ENCODE data around the gene DPF1. TPM values are rescaled to one million over a fixed set of nuclear protein-coding genes. Genes with fewer than 3 reads are reported as not detected.

The DPF1 gene
- polyA plus RNA-seq, 1 donor (not counting 4 experiments of a cell fraction or from before 2014, with no cell fraction given), result 1.5 TPM

- Histone ChIP-seq H3K4me2 (ENCODE audit: control insufficient read depth, extremely low read depth, insufficient read depth, low read depth, low read length) (no peak overlapping the region), H3K36me3 (ENCODE audit: control insufficient read depth in 2 of 2, extremely low read depth in 1 of 2, insufficient read depth in 2 of 2, low read length in 2 of 2) (no peaks in the 10 kb centered on the region), H3K9me3 (ENCODE audit: control insufficient read depth, low read depth, low read length) (no peaks in the 10 kb centered on the region), H3K4me1 (ENCODE audit: control insufficient read depth, extremely low read depth, insufficient read depth, low read length) (peaks cover 28% of the 10 kb centered on the region), H3K9ac (ENCODE audit: control insufficient read depth, extremely low read depth, insufficient read depth, low read length) (no peak overlapping the region), H3K9me1 (ENCODE audit: control insufficient read depth, extremely low read depth, insufficient read depth, low read length) (no peaks in the 10 kb centered on the region), H2AFZ (ENCODE audit: control insufficient read depth, low read length) (no peak overlapping the region), H3K27me3 (ENCODE audit: control insufficient read depth, extremely low read depth, insufficient read depth, low read length) (no peaks in the 10 kb centered on the region), H3K27ac (ENCODE audit: control insufficient read depth, insufficient read depth, low read length) (no peak overlapping the region), H3K79me2 (ENCODE audit: control insufficient read depth, insufficient read depth, low read length) (no peaks in the 10 kb centered on the region), H3K4me3 (ENCODE audit: control insufficient read depth in 2 of 3, extremely low read depth in 1 of 3, insufficient read depth in 2 of 3, low read depth in 1 of 3, low read length in 3 of 3) (no peak overlapping the region), H4K20me1 (ENCODE audit: control insufficient read depth, extremely low read depth, insufficient read depth, low read length) (no peaks in the 10 kb centered on the region)
- DNase-seq (ENCODE audit: low read depth, low spot score) (no peak), FAIRE-seq (no peak)
- dilution Hi-C loops (cut with MboI; ENCODE audit: extremely low pct_ligation_motif_present, low sequenced_read_pairs), result no loop called here
- TF ChIP-seq EZH2 (IDR thresholded peaks at IDR 0.05; ENCODE audit: low read length) (no peak), CTCF (optimal IDR thresholded peaks at IDR 0.05 in 1 of 3, IDR thresholded peaks at IDR 0.05 in 1 of 3, conservative IDR thresholded peaks at IDR 0.05 in 1 of 3; ENCODE audit: extremely low read depth in 1 of 3, insufficient read depth in 2 of 3, low read length in 3 of 3) (no peak)
Observed at GRCh38 chr19:38252941-38253691, 29.1 kb upstream of the DPF1 start.

- TF ChIP-seq CTCF (optimal IDR thresholded peaks at IDR 0.05 in 1 of 3, IDR thresholded peaks at IDR 0.05 in 1 of 3, conservative IDR thresholded peaks at IDR 0.05 in 1 of 3; ENCODE audit: extremely low read depth in 1 of 3, insufficient read depth in 2 of 3, low read length in 3 of 3) (no peak), EZH2 (IDR thresholded peaks at IDR 0.05; ENCODE audit: low read length) (no peak)
- Histone ChIP-seq H3K9ac (ENCODE audit: control insufficient read depth, extremely low read depth, insufficient read depth, low read length) (no peak overlapping the region), H4K20me1 (ENCODE audit: control insufficient read depth, extremely low read depth, insufficient read depth, low read length) (no peaks in the 10 kb centered on the region), H3K9me3 (ENCODE audit: control insufficient read depth, low read depth, low read length) (no peaks in the 10 kb centered on the region), H2AFZ (ENCODE audit: control insufficient read depth, low read length) (no peak overlapping the region), H3K9me1 (ENCODE audit: control insufficient read depth, extremely low read depth, insufficient read depth, low read length) (no peaks in the 10 kb centered on the region), H3K36me3 (ENCODE audit: control insufficient read depth in 2 of 2, extremely low read depth in 1 of 2, insufficient read depth in 2 of 2, low read length in 2 of 2) (no peaks in the 10 kb centered on the region), H3K27me3 (ENCODE audit: control insufficient read depth, extremely low read depth, insufficient read depth, low read length) (no peaks in the 10 kb centered on the region), H3K4me1 (ENCODE audit: control insufficient read depth, extremely low read depth, insufficient read depth, low read length) (peaks cover 28% of the 10 kb centered on the region), H3K4me3 (ENCODE audit: control insufficient read depth in 2 of 3, extremely low read depth in 1 of 3, insufficient read depth in 2 of 3, low read depth in 1 of 3, low read length in 3 of 3) (no peak overlapping the region), H3K4me2 (ENCODE audit: control insufficient read depth, extremely low read depth, insufficient read depth, low read depth, low read length) (no peak overlapping the region), H3K27ac (ENCODE audit: control insufficient read depth, insufficient read depth, low read length) (no peak overlapping the region), H3K79me2 (ENCODE audit: control insufficient read depth, insufficient read depth, low read length) (no peaks in the 10 kb centered on the region)
- dilution Hi-C loops (cut with MboI; ENCODE audit: extremely low pct_ligation_motif_present, low sequenced_read_pairs), result no loop called here
- DNase-seq (ENCODE audit: low read depth, low spot score), result no peak
- no peak for FAIRE-seq
Observed at GRCh38 chr19:38252385-38252784, 28.4 kb upstream of the DPF1 start.
